Measurements from ENCODE around the gene C16orf96. TPM values are rescaled to one million over a fixed set of nuclear protein-coding genes. Genes with fewer than 3 reads are reported as not detected.

The C16orf96 gene
- total and polyA plus RNA-seq, 2 of the 13 experiments (the other 11 are each of a cell fraction or from before 2014, with no cell fraction given), result 0.03 TPM; not detected in 1

- TF ChIP-seq, protein P1, sequence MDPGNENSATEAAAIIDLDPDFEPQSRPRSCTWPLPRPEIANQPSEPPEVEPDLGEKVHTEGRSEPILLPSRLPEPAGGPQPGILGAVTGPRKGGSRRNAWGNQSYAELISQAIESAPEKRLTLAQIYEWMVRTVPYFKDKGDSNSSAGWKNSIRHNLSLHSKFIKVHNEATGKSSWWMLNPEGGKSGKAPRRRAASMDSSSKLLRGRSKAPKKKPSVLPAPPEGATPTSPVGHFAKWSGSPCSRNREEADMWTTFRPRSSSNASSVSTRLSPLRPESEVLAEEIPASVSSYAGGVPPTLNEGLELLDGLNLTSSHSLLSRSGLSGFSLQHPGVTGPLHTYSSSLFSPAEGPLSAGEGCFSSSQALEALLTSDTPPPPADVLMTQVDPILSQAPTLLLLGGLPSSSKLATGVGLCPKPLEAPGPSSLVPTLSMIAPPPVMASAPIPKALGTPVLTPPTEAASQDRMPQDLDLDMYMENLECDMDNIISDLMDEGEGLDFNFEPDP (CRISPR knock-in tag; conservative IDR thresholded peaks at IDR 0.05), result no peak
- TF ChIP-seq ZNF543 (CRISPR knock-in tag; IDR thresholded peaks at IDR 0.05) (0 out of 2 replicates have a peak, but pooled peaks have one; percentile 31), RBM22 (optimal IDR thresholded peaks at IDR 0.05; ENCODE audit: low read length) (no peak), CREBL2 (CRISPR knock-in tag; IDR thresholded peaks at IDR 0.05; ENCODE audit: borderline replicate concordance) (no peak), ZNF609 (CRISPR knock-in tag; IDR thresholded peaks at IDR 0.05; ENCODE audit: borderline replicate concordance) (no peak), PPARG (CRISPR knock-in tag; conservative IDR thresholded peaks at IDR 0.05) (no peak), HMGA1 (CRISPR knock-in tag; conservative IDR thresholded peaks at IDR 0.05) (no peak), ZBTB1 (CRISPR knock-in tag; IDR thresholded peaks at IDR 0.05; ENCODE audit: borderline replicate concordance) (no peak), ETV5 (CRISPR knock-in tag; IDR thresholded peaks at IDR 0.05; ENCODE audit: borderline replicate concordance) (0 out of 2 replicates have a peak, but pooled peaks have one; percentile 13)
- TF ChIP-seq, protein P2, sequence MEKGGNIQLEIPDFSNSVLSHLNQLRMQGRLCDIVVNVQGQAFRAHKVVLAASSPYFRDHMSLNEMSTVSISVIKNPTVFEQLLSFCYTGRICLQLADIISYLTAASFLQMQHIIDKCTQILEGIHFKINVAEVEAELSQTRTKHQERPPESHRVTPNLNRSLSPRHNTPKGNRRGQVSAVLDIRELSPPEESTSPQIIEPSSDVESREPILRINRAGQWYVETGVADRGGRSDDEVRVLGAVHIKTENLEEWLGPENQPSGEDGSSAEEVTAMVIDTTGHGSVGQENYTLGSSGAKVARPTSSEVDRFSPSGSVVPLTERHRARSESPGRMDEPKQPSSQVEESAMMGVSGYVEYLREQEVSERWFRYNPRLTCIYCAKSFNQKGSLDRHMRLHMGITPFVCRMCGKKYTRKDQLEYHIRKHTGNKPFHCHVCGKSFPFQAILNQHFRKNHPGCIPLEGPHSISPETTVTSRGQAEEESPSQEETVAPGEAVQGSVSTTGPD (CRISPR knock-in tag; IDR thresholded peaks at IDR 0.05), result peak; percentile 87; the same call in 1 of the 2 replicates
- TF ChIP-seq, protein P3, sequence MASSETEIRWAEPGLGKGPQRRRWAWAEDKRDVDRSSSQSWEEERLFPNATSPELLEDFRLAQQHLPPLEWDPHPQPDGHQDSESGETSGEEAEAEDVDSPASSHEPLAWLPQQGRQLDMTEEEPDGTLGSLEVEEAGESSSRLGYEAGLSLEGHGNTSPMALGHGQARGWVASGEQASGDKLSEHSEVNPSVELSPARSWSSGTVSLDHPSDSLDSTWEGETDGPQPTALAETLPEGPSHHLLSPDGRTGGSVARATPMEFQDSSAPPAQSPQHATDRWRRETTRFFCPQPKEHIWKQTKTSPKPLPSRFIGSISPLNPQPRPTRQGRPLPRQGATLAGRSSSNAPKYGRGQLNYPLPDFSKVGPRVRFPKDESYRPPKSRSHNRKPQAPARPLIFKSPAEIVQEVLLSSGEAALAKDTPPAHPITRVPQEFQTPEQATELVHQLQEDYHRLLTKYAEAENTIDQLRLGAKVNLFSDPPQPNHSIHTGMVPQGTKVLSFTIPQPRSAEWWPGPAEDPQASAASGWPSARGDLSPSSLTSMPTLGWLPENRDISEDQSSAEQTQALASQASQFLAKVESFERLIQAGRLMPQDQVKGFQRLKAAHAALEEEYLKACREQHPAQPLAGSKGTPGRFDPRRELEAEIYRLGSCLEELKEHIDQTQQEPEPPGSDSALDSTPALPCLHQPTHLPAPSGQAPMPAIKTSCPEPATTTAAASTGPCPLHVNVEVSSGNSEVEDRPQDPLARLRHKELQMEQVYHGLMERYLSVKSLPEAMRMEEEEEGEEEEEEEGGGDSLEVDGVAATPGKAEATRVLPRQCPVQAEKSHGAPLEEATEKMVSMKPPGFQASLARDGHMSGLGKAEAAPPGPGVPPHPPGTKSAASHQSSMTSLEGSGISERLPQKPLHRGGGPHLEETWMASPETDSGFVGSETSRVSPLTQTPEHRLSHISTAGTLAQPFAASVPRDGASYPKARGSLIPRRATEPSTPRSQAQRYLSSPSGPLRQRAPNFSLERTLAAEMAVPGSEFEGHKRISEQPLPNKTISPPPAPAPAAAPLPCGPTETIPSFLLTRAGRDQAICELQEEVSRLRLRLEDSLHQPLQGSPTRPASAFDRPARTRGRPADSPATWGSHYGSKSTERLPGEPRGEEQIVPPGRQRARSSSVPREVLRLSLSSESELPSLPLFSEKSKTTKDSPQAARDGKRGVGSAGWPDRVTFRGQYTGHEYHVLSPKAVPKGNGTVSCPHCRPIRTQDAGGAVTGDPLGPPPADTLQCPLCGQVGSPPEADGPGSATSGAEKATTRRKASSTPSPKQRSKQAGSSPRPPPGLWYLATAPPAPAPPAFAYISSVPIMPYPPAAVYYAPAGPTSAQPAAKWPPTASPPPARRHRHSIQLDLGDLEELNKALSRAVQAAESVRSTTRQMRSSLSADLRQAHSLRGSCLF (CRISPR knock-in tag; IDR thresholded peaks at IDR 0.05; ENCODE audit: borderline replicate concordance), result no peak
- TF ChIP-seq, protein P4, sequence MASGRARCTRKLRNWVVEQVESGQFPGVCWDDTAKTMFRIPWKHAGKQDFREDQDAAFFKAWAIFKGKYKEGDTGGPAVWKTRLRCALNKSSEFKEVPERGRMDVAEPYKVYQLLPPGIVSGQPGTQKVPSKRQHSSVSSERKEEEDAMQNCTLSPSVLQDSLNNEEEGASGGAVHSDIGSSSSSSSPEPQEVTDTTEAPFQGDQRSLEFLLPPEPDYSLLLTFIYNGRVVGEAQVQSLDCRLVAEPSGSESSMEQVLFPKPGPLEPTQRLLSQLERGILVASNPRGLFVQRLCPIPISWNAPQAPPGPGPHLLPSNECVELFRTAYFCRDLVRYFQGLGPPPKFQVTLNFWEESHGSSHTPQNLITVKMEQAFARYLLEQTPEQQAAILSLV (CRISPR knock-in tag; IDR thresholded peaks at IDR 0.05; ENCODE audit: borderline replicate concordance), result 0 out of 2 replicates have a peak, but pooled peaks have one; percentile 51
Measured at GRCh38 chr16:4618645-4619418, 62.7 kb downstream of the C16orf96 start (continued).

Measured in HepG2 (cell line).